GM19395 (cell line): ENCODE results near the gene SH2B2.
"Not testable (repeated sequence)": the region's sequence is repeated elsewhere in the genome, so short reads cannot be mapped to it uniquely, and the experiment has no call there.

ENCODE experiments used
- ATAC-seq: cut with Tn5 transposase; IDR thresholded peaks from one replicate; pipeline ENCODE4 v1.9.1; 2021; ENCODE audit warnings: mild to moderate bottlenecking, moderate library complexity; ENCODE audit not compliant: unreplicated experiment

SH2B2 gene

DNA sequence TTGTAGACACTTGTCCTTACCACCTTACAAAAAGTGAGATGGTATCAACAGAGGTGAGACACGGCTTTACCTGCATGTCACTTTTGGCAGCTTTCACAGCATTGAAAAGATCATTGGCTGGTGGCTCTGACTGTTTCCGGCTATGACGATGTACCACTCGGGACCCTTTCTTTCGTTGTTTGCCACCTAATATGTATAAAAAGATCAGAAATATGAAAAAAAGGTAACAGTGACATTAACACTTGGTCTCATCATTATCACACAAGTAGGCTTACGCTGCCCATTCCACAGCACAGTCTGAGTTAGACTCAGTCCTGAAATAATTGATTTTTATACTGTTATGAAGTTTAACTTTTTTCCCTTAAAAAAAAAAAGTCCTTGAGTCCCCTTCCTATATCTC lies 40.5 kb downstream of the SH2B2 start:
- not testable (repeated sequence) for ATAC-seq

- not testable (repeated sequence) for ATAC-seq
These were observed 42.2 kb downstream of the SH2B2 start for GRCh38 chr7:102328863-102329262.

GRCh38 chr7:102329366-102329765 lies 42.7 kb downstream of the SH2B2 start:
- not testable (repeated sequence) for ATAC-seq

- ATAC-seq, result not testable (repeated sequence)
These were observed 44.2 kb downstream of the SH2B2 start for GRCh38 chr7:102330666-102331460.

GRCh38 chr7:102335574-102335973 lies 48.9 kb downstream of the SH2B2 start:
- not testable (repeated sequence) for ATAC-seq

- ATAC-seq, result not testable (repeated sequence)
These were observed 50.3 kb downstream of the SH2B2 start for GRCh38 chr7:102337002-102337401.

DNA sequence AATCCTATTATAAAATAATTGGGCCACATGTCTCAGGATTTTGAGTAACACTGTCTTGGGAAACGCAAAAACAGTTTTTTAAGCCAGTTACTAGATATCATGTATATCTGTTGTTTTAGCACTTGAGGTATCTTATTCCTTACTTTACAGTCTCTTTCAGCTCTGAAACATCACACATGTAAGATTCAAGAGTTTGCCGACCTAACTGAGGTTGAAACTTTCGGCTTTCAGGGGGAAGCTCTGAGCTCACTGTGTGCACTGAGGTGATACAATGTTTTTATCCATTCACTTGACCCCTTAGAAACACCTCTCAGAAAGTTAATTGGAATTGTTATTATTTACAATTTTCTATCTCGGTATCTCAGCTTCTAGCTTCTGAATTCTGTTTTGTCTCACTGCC lies 50.8 kb downstream of the SH2B2 start:
- ATAC-seq, result not testable (repeated sequence)

- ATAC-seq, result not testable (repeated sequence)
These were observed 54.1 kb downstream of the SH2B2 start for GRCh38 chr7:102340599-102341368.

- ATAC-seq, result not testable (repeated sequence)
These were observed 60.3 kb downstream of the SH2B2 start for GRCh38 chr7:102346983-102347382.

GRCh38 chr7:102356344-102356743 lies 69.7 kb downstream of the SH2B2 start, which contains the start of gene SPDYE6:
SPDYE6 (minus strand) TSS chr7:102356444; CDS start chr7:102356023, 421 bp downstream.
- not testable (repeated sequence) for ATAC-seq

GRCh38 chr7:102363549-102364393 lies 77.1 kb downstream of the SH2B2 start:
- peak; percentile 100 for ATAC-seq

DNA sequence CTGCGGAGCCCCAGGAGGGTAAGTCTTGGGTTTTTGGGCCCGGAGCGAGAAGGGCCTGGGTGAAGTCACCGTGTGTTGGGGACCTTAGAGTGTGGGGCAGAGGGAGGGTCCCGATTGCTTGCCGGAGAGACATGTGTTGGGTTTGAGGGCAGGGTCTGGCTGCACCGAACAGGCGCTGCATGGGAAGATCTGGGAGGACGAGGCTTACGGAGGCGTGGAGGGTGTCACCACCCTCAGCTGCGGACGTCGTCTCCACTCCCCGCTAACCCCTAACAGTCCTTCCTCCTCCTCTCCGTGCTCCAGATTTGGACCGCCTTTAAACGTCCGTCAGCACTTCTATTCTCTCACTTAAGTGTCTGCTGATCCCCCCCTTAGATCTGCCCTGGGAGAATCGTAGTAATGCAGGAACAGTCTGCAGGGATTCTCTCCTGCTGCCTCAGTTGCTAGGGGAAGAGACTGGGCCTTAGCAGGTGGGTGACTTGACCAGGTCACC lies 77.8 kb downstream of the SH2B2 start:
- ATAC-seq, result not testable (repeated sequence)

GRCh38 chr7:102365390-102365789 lies 78.7 kb downstream of the SH2B2 start:
- ATAC-seq, result not testable (repeated sequence)

DNA sequence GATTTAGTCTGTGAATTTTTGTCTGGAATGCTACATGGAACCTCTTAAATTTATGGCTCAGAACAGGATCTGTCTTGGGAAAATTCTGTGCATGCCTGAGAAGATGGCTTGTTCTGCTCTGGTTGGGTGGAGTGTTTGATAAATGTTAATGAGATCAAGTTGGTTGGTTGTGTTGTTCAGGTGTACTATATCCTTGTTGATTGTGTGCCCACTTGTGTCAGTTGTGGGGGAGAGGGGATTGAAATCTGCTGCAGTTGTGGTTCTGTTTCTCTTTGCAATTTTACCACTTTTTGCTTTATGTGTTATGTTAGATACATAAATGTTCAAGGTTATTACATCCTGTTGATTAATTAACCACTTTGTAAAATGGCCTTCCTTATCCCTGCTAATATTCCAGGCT lies 83.4 kb downstream of the SH2B2 start:
- ATAC-seq, result not testable (repeated sequence)
